T-cell (primary cell): ENCODE results near the gene IL1A. TPM values are rescaled to one million over a fixed set of nuclear protein-coding genes. Genes with fewer than 3 reads are reported as not detected.

Experiments used
- ATAC-seq, 4 experiments: fragments of 200-7000 bp in 3 of 4; fragments of 150-1000 bp in 1 of 4; cut with Tn5 transposase; replicated peaks in 1 of 4; 1 replicate in 3 of 4; 2 replicates in 1 of 4; pipeline ENCODE4 v1.10.0; 2021; ENCODE audit warnings: moderate library complexity in 3 of 4, mild to moderate bottlenecking in 2 of 4, moderate number of reproducible peaks in 1 of 4
- CTCF ChIA-PET, 2 donors: fragments of 300-600 bp; sonication (Branson Sonifier 250); formaldehyde crosslinking; loops; one replicate each; lab custom pipeline; 2022; ENCODE audit warnings: antibody characterized with exemption in 2 of 2; lab: Charles Lee
- POLR2A ChIA-PET, 2 donors: fragments of 300-600 bp; sonication (Branson Sonifier 250); formaldehyde crosslinking; loops; one replicate each; lab custom pipeline; 2022; ENCODE audit warnings: antibody characterized with exemption in 2 of 2; lab: Charles Lee
- DNase-seq, 35 experiments: peaks; one replicate each; pipeline versions ENCODE4 v3.0.0 to v3.0.0-alpha.2; 2013 to 2023
- H3K27ac ChIP-seq: one replicate; pipeline ENCODE4 v1.5.1; 2013; ENCODE audit warnings: low read length
- H3K27me3 ChIP-seq, 2 experiments: replicated peaks in 1 of 2; 1 replicate in 1 of 2; 2 replicates in 1 of 2; pipeline versions ENCODE4 v1.6.1 to v1.7.0; 2013; ENCODE audit warnings: low read length in 1 of 2, mixed read lengths in 1 of 2; ENCODE audit not compliant: control insufficient read depth in 2 of 2, insufficient read depth in 2 of 2; ENCODE audit errors: extremely low read depth in 1 of 2
- H3K36me3 ChIP-seq, 2 donors: 1 replicate in 1 of 2; 2 replicates in 1 of 2; pipeline versions ENCODE4 v1.6.1 to v1.7.0; 2013; ENCODE audit warnings: low read length in 1 of 2; ENCODE audit not compliant: control insufficient read depth in 2 of 2, insufficient read depth in 1 of 2; ENCODE audit errors: extremely low read depth in 1 of 2
- H3K4me1 ChIP-seq, 2 experiments: 1 replicate in 1 of 2; 2 replicates in 1 of 2; pipeline versions ENCODE4 v1.6.1 to v1.7.0; 2013; ENCODE audit warnings: low read length in 2 of 2, mixed read lengths in 1 of 2; ENCODE audit not compliant: insufficient read depth in 2 of 2, control insufficient read depth in 1 of 2; ENCODE audit errors: extremely low read depth in 1 of 2
- H3K4me3 ChIP-seq, 2 donors: 1 replicate in 1 of 2; 2 replicates in 1 of 2; pipeline versions ENCODE4 v1.5.1 to v1.7.0; 2013; ENCODE audit warnings: mild to moderate bottlenecking in 2 of 2, low read length in 1 of 2, moderate library complexity in 1 of 2; ENCODE audit not compliant: control insufficient read depth in 1 of 2; ENCODE audit errors: extremely low read depth in 1 of 2
- H3K9me3 ChIP-seq: 2 replicates; pipeline ENCODE4 v1.7.0; 2013
- H3K27ac Mint-ChIP-seq, 2 donors: one replicate each; pipeline ENCODE4 v1.8.0; 2020 to 2021; ENCODE audit warnings: mild to moderate bottlenecking in 2 of 2, mixed read lengths in 2 of 2
- H3K27me3 Mint-ChIP-seq, 2 donors: one replicate each; pipeline ENCODE4 v1.8.0; 2021 to 2022; ENCODE audit warnings: mixed read lengths in 2 of 2
- H3K36me3 Mint-ChIP-seq: one replicate; pipeline ENCODE4 v1.8.0; 2021; ENCODE audit warnings: mixed read lengths
- H3K4me1 Mint-ChIP-seq, 3 donors: one replicate each; pipeline ENCODE4 v1.8.0; 2020 to 2022; ENCODE audit warnings: mixed read lengths in 3 of 3, mild to moderate bottlenecking in 1 of 3
- H3K4me3 Mint-ChIP-seq, 3 donors: one replicate each; pipeline ENCODE4 v1.8.0; 2020 to 2022; ENCODE audit warnings: mild to moderate bottlenecking in 3 of 3, mixed read lengths in 3 of 3, moderate library complexity in 3 of 3
- H3K9me3 Mint-ChIP-seq, 3 donors: one replicate each; pipeline ENCODE4 v1.8.0; 2020 to 2022; ENCODE audit warnings: mixed read lengths in 3 of 3
- WGBS: methylation state at CpG from one replicate; pipeline ENCODE4 v1.1.5; 2013; ENCODE audit warnings: missing lambda C conversion rate; ENCODE audit not compliant: insufficient coverage; 5-methylcytosine and 5-hydroxymethylcytosine counted together
- total RNA-seq, 35 experiments: library from RNA in 6 of 35; stranded (reverse) in 6 of 35; fragments of 120-200 nt in 1 of 35; gene quantifications; one replicate each; pipeline versions ENCODE4 v1.2.1 to v1.2.4 and lab custom pipeline; 2013 to 2026

The IL1A gene
- total RNA-seq, 5 donors from 2014 or later (not counting 1 experiment from before 2014, with no cell fraction given) = 0.12 TPM; not detected in 4

- ChIA-PET CTCF (no interaction called here), POLR2A (interaction anchor here in 1 of 2 donors (0.7 kb wide), 1 partner anchor 10 kb away, joined by 3 read pairs; no protein-coding TSS in a partner anchor)
- no peaks in the 10 kb centered on the region for H3K36me3 ChIP-seq
- no peak overlapping the region for H3K4me3 Mint-ChIP-seq
- H3K27me3 Mint-ChIP-seq = no peaks in the 10 kb centered on the region
- DNase-seq (no peak), ATAC-seq (no peak)
- no peak overlapping the region for H3K27ac ChIP-seq
- H3K4me1 Mint-ChIP-seq = peaks cover 11 to 26% (median 21%) of the 10 kb centered on the region in 3 donors
- no peaks in the 10 kb centered on the region for H3K27me3 ChIP-seq
- no peaks in the 10 kb centered on the region for H3K36me3 Mint-ChIP-seq
- no CpG with 5 or more reads among the region's 1 CpG for WGBS
- peaks cover 9 to 13% of the 10 kb centered on the region in 2 experiments for H3K4me1 ChIP-seq
- H3K4me3 ChIP-seq = no peak overlapping the region
- no peaks in the 10 kb centered on the region for H3K9me3 Mint-ChIP-seq
- H3K27ac Mint-ChIP-seq = no peak overlapping the region
- H3K9me3 ChIP-seq = no peaks in the 10 kb centered on the region
Measured at GRCh38 chr2:112760149-112760548, 24.1 kb downstream of the IL1A start.

GRCh38 chr2:112758711-112759110, 25.6 kb downstream of the IL1A start:
- peaks cover under 1 to 6% of the 10 kb centered on the region in 2 experiments for H3K4me1 ChIP-seq
- no peak overlapping the region for H3K4me3 Mint-ChIP-seq
- no peaks in the 10 kb centered on the region for H3K27me3 Mint-ChIP-seq
- WGBS = no CpG with 5 or more reads among the region's 2 CpGs
- H3K36me3 ChIP-seq = no peaks in the 10 kb centered on the region
- H3K36me3 Mint-ChIP-seq = no peaks in the 10 kb centered on the region
- ChIA-PET CTCF (no interaction called here), POLR2A (no interaction called here)
- H3K27ac ChIP-seq = no peak overlapping the region
- H3K4me3 ChIP-seq = no peak overlapping the region
- peaks cover 1 to 25% (median 6%) of the 10 kb centered on the region in 3 donors for H3K4me1 Mint-ChIP-seq
- ATAC-seq (no peak), DNase-seq (no peak)
- H3K27ac Mint-ChIP-seq = no peak overlapping the region
- no peaks in the 10 kb centered on the region for H3K9me3 ChIP-seq
- H3K9me3 Mint-ChIP-seq = no peaks in the 10 kb centered on the region
- no peaks in the 10 kb centered on the region for H3K27me3 ChIP-seq

GRCh38 chr2:112757265-112757664, 27.0 kb downstream of the IL1A start:
- ATAC-seq (no peak), DNase-seq (peak in 1 of 35 experiments; percentile 3)
- Mint-ChIP-seq H3K9me3 (no peaks in the 10 kb centered on the region), H3K27me3 (no peaks in the 10 kb centered on the region), H3K36me3 (no peaks in the 10 kb centered on the region), H3K4me1 (peaks cover 0 to 22% (median 0%) of the 10 kb centered on the region in 3 donors), H3K4me3 (no peak overlapping the region), H3K27ac (no peak overlapping the region)
- Histone ChIP-seq H3K4me1 (peaks cover 0 to 3% of the 10 kb centered on the region in 2 experiments), H3K9me3 (no peaks in the 10 kb centered on the region), H3K4me3 (no peak overlapping the region), H3K27ac (no peak overlapping the region), H3K36me3 (no peaks in the 10 kb centered on the region), H3K27me3 (no peaks in the 10 kb centered on the region)
- 100% methylated on average over 1 of the region's 3 CpGs for WGBS
- ChIA-PET CTCF (no interaction called here), POLR2A (no interaction called here)

GRCh38 chr2:112756207-112756606, 28.1 kb downstream of the IL1A start:
- Histone ChIP-seq H3K9me3 (no peaks in the 10 kb centered on the region), H3K4me3 (no peak overlapping the region), H3K4me1 (peaks cover 0 to 3% of the 10 kb centered on the region in 2 experiments), H3K36me3 (no peaks in the 10 kb centered on the region), H3K27ac (no peak overlapping the region), H3K27me3 (no peaks in the 10 kb centered on the region)
- Mint-ChIP-seq H3K4me3 (no peak overlapping the region), H3K27ac (no peak overlapping the region), H3K9me3 (no peaks in the 10 kb centered on the region), H3K36me3 (no peaks in the 10 kb centered on the region), H3K4me1 (peaks cover 0 to 24% (median 0%) of the 10 kb centered on the region in 3 donors), H3K27me3 (no peaks in the 10 kb centered on the region)
- ChIA-PET CTCF (interaction anchor here (0.6 to 0.8 kb wide), 4 partner anchors 126 to 511 kb away, joined by 3 to 4 read pairs (median 4); no protein-coding TSS in a partner anchor), POLR2A (no interaction called here)
- ATAC-seq (no peak), DNase-seq (no peak)
- WGBS = no CpG with 5 or more reads among the region's 3 CpGs

- H3K27me3 Mint-ChIP-seq = no peaks in the 10 kb centered on the region
- Histone ChIP-seq H3K27me3 (no peaks in the 10 kb centered on the region), H3K36me3 (no peaks in the 10 kb centered on the region), H3K9me3 (no peaks in the 10 kb centered on the region), H3K4me3 (no peak overlapping the region), H3K27ac (no peak overlapping the region), H3K4me1 (peaks cover 0 to 3% of the 10 kb centered on the region in 2 experiments)
- no peaks in the 10 kb centered on the region for H3K9me3 Mint-ChIP-seq
- peaks cover under 1 to 27% (median 3%) of the 10 kb centered on the region in 3 donors for H3K4me1 Mint-ChIP-seq
- H3K27ac Mint-ChIP-seq = peak overlapping the region in 1 of 2 donors; percentile 11
- DNase-seq (peak in 1 of 35 experiments; percentile 10), ATAC-seq (no peak)
- H3K36me3 Mint-ChIP-seq = no peaks in the 10 kb centered on the region
- CTCF ChIA-PET = interaction anchor here (0.6 to 1.4 kb wide), 7 partner anchors 10 to 510 kb away, joined by 3 to 4 read pairs (median 3); no protein-coding TSS in a partner anchor
- POLR2A ChIA-PET = interaction anchor here in 1 of 2 donors (1.0 kb wide), 1 partner anchor 11 kb away, joined by 3 read pairs; no protein-coding TSS in a partner anchor
- no peak overlapping the region for H3K4me3 Mint-ChIP-seq
- WGBS = 83% methylated on average over 1 of the region's 4 CpGs
Measured at GRCh38 chr2:112755444-112755843, 28.8 kb downstream of the IL1A start.

GRCh38 chr2:112754564-112754963, 29.7 kb downstream of the IL1A start:
- H3K9me3 Mint-ChIP-seq = no peaks in the 10 kb centered on the region
- no peaks in the 10 kb centered on the region for H3K36me3 Mint-ChIP-seq
- H3K27ac Mint-ChIP-seq = no peak overlapping the region
- Histone ChIP-seq H3K27ac (no peak overlapping the region), H3K4me1 (peaks cover 2 to 11% of the 10 kb centered on the region in 2 experiments), H3K4me3 (no peak overlapping the region), H3K36me3 (no peaks in the 10 kb centered on the region), H3K9me3 (no peaks in the 10 kb centered on the region), H3K27me3 (no peaks in the 10 kb centered on the region)
- ATAC-seq (no peak), DNase-seq (no peak)
- WGBS = 100% methylated on average over 1 of the region's 1 CpG
- ChIA-PET CTCF (interaction anchor here (0.5 to 1.4 kb wide), 4 partner anchors 8 to 274 kb away, joined by 3 to 5 read pairs (median 4); no protein-coding TSS in a partner anchor), POLR2A (interaction anchor here in 1 of 2 donors (1.0 kb wide), 1 partner anchor 12 kb away, joined by 3 read pairs; no protein-coding TSS in a partner anchor)
- no peak overlapping the region for H3K4me3 Mint-ChIP-seq
- H3K4me1 Mint-ChIP-seq = peaks cover 8 to 36% (median 10%) of the 10 kb centered on the region in 3 donors
- no peaks in the 10 kb centered on the region for H3K27me3 Mint-ChIP-seq
